Ishikawa (cell line): ENCODE results near the gene MEG3.

Source experiments
- CEBPB ChIP-seq: IDR thresholded peaks from 2 replicates; pipeline ENCODE4 v1.6.1; 2012
- CREB1 ChIP-seq: IDR thresholded peaks from 2 replicates; pipeline ENCODE4 v1.6.1; 2012; ENCODE audit warnings: low read depth
- EGR1 ChIP-seq: IDR thresholded peaks from 2 replicates; pipeline ENCODE4 v1.6.1; 2012
- EP300 ChIP-seq: IDR thresholded peaks from 2 replicates; pipeline ENCODE4 v1.6.1; 2012; ENCODE audit warnings: borderline replicate concordance
- FOXM1 ChIP-seq: IDR thresholded peaks from 2 replicates; pipeline ENCODE4 v1.6.1; 2012; ENCODE audit warnings: low read depth, borderline replicate concordance
- NFIC ChIP-seq: IDR thresholded peaks from 2 replicates; pipeline ENCODE4 v1.6.1; 2012
- RAD21 ChIP-seq: IDR thresholded peaks from 2 replicates; pipeline ENCODE4 v1.6.1; 2012; ENCODE audit warnings: low read depth
- TAF1 ChIP-seq: IDR thresholded peaks from 2 replicates; pipeline ENCODE4 v1.6.1; 2012; ENCODE audit warnings: low read depth, mild to moderate bottlenecking
- TCF12 ChIP-seq: IDR thresholded peaks from 2 replicates; pipeline ENCODE4 v1.6.1; 2012; ENCODE audit warnings: low read depth
- TEAD4 ChIP-seq: IDR thresholded peaks from 2 replicates; pipeline ENCODE4 v1.6.1; 2012
- YY1 ChIP-seq: IDR thresholded peaks from 2 replicates; pipeline ENCODE4 v1.6.1; 2012; ENCODE audit warnings: low read depth
- ZBTB7A ChIP-seq: IDR thresholded peaks from 2 replicates; pipeline ENCODE4 v1.6.1; 2012; ENCODE audit warnings: low read depth
- TF ChIP-seq, protein P1 (sequence below): IDR thresholded peaks from 2 replicates; pipeline ENCODE4 v1.6.1; 2012
- TF ChIP-seq, protein P2 (sequence below): IDR thresholded peaks from 2 replicates; pipeline ENCODE4 v1.6.1; 2012
- TF ChIP-seq, protein P3 (sequence below): IDR thresholded peaks from 2 replicates; pipeline ENCODE4 v1.6.1; 2012; ENCODE audit warnings: low read depth, mild to moderate bottlenecking

The MEG3 gene

DNA sequence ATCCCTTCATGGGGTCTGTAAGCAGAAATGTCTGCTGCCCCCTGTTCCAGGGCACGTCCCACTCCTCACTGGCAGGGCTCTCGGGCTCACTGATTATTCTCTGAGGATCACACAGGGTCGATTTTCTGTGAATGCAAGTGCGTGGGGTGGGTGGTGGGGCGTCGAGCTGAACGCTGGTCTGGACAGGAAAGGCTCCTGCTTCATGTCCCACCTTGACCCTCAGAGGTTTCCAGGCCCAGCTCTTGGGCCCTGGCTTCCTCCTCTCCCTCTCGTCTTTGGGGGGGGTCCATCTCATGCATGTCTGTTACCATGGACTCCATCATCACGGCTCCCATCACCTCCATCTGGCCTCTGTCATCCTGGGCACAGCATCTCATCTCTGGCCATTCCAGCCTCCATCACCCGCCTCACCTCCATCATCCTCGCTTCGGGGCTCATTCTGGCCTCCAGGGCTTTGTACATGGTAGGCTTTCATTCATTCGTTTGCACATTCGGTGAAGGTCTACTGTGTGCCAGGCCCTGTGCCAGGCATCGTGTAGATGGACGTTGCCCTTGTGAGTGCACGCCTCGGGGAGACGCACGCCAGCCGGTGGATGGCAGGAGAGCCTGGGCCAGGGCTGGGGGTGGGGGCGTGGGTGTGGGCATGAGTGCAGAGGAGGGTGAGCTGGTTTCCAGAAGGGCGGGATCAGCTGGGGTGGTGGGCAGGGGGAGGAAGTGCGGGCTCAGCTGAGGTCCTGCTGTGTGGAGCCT is 42.9 kb downstream of the MEG3 start:
- no peak for TF ChIP-seq RAD21
- no peak for TF ChIP-seq CEBPB
- no peak for TF ChIP-seq TCF12
- TF ChIP-seq CREB1, result no peak
- TF ChIP-seq TEAD4, result no peak
- TF ChIP-seq, protein P1, sequence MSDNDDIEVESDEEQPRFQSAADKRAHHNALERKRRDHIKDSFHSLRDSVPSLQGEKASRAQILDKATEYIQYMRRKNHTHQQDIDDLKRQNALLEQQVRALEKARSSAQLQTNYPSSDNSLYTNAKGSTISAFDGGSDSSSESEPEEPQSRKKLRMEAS, result no peak
- TF ChIP-seq, protein P2, sequence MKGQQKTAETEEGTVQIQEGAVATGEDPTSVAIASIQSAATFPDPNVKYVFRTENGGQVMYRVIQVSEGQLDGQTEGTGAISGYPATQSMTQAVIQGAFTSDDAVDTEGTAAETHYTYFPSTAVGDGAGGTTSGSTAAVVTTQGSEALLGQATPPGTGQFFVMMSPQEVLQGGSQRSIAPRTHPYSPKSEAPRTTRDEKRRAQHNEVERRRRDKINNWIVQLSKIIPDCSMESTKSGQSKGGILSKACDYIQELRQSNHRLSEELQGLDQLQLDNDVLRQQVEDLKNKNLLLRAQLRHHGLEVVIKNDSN, result no peak
- no peak for TF ChIP-seq ZBTB7A
- no peak for TF ChIP-seq NFIC

DNA sequence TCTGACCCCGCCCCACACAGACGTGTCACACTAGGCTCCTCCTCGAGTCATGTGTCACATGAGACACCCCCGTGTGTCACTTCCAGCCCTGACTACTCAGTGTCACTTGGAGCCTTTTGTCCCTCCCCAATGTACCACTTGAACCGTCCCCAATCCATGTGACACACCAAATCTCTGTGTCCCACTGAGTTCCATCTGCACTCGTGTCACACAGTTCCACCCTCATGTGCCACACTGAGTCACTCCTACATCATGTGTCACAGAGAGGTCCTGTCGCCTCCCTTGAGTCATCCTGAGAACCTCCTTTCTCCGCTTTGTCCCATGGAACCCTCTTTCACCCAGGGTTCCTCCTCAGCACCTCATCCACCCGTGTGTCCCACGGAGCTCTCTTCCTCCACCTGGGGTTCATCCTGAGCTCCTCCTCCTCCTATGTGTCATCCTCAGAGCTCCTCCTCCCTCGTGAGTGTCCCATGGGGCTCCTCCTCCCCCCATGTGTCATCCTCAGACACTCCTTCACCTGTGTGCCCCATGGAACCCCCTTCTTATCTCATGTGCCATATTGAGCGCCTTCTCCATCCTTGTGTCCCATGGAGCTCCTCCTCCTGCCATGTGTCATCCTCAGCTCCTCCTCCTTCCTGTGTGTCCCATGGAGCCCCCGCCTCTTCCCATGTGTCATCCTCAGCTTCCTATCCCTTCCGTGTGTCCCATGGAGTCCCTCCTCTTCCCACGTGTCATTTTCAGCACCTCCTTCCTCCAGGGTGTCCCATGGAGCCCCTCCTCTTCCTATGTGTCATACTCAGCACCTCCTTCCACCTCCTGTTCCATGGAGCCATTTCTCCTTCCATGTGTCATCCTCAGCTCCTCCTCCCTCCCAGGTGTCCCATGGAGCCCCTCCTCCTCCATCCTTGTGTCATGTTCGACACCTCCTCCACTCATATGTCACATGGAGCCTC is 45.6 kb downstream of the MEG3 start:
- TF ChIP-seq TAF1 (no peak), EGR1 (no peak), CREB1 (no peak), NFIC (no peak), YY1 (no peak), EP300 (no peak), TCF12 (no peak), CEBPB (no peak), RAD21 (no peak)
- TF ChIP-seq, protein P1, result no peak
- TF ChIP-seq, protein P2, result no peak

DNA sequence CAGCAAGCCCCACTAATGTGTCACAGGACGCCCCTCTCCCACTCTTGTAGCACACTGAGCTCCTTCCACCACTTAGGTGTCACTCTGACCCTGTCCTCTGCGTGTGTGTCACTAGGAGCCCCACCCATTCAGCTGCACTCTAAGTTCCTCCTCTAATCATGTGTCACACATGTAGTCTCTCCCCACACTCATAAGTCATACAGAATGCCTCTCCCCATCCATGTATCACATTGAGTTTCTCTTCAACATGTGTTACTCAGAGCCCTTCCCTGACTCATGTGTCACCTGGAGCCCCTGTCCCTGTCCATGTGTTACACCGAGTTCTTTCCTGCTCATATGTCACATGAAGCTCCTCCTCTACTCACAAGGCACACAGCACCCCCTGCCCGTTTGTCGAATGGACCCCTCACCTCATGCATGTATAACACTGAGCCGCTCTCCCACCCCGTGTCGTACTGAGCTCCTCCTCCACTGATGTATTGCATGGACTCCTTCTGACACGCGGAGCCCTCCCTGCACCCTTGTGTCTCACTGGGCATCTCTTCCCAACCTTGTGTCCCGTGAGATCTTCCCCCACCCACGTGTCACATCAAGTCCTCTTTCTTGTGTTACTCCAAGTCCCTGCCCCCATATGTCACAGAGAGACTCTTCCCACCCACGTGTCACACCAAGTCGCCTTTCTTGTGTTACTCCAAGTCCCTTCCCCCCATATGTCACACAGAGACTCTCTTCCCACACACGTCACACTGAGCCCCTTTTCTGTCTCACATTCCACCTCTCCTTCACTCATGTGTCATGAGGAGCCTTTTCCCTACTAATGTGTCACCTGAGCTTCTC is 46.6 kb downstream of the MEG3 start:
- TF ChIP-seq ZBTB7A, result no peak

DNA sequence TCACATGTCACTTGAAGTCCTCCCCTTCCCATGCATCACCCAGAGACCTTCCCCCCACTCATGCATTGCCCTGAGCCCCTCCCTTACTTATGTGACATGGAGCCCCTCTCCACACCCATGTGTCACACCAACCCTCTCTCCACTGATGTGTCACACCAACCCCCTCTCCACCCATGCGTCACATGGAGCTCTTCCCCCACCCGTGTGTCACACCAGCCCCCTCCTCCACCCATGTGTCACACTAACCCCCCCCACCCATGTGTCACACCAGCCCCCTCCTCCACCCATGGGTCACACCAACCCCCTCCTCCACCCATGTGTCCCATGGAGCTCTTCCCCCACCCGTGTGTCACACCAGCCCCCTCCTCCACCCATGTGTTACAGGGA is 47.2 kb downstream of the MEG3 start:
- TF ChIP-seq EP300 (no peak), CEBPB (no peak), YY1 (no peak), NFIC (no peak), TCF12 (no peak), ZBTB7A (no peak), EGR1 (no peak), TAF1 (no peak)
- TF ChIP-seq, protein P1, result no peak
- TF ChIP-seq, protein P2, result no peak

DNA sequence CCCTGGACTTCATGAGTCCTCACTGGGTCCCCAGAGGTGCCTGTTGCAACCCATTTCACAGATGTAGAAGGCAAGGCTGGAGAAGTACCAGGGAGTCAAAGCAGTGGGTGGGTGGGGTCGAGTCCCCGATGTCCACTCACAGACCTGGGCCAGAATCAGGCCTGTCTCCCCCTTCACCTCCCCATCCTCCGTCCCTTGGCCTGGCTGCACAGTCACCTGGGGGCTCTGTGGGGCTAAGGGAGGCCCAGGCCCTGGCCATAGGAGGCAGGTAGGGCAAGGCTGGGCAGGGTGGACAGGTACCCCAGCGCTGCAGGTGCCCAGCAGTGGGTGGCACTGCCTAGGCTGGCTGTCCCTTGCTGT is 48.1 kb downstream of the MEG3 start:
- TF ChIP-seq, protein P3, sequence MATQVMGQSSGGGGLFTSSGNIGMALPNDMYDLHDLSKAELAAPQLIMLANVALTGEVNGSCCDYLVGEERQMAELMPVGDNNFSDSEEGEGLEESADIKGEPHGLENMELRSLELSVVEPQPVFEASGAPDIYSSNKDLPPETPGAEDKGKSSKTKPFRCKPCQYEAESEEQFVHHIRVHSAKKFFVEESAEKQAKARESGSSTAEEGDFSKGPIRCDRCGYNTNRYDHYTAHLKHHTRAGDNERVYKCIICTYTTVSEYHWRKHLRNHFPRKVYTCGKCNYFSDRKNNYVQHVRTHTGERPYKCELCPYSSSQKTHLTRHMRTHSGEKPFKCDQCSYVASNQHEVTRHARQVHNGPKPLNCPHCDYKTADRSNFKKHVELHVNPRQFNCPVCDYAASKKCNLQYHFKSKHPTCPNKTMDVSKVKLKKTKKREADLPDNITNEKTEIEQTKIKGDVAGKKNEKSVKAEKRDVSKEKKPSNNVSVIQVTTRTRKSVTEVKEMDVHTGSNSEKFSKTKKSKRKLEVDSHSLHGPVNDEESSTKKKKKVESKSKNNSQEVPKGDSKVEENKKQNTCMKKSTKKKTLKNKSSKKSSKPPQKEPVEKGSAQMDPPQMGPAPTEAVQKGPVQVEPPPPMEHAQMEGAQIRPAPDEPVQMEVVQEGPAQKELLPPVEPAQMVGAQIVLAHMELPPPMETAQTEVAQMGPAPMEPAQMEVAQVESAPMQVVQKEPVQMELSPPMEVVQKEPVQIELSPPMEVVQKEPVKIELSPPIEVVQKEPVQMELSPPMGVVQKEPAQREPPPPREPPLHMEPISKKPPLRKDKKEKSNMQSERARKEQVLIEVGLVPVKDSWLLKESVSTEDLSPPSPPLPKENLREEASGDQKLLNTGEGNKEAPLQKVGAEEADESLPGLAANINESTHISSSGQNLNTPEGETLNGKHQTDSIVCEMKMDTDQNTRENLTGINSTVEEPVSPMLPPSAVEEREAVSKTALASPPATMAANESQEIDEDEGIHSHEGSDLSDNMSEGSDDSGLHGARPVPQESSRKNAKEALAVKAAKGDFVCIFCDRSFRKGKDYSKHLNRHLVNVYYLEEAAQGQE, result no peak
- TF ChIP-seq CREB1, result no peak
- TF ChIP-seq ZBTB7A, result no peak
- no peak for TF ChIP-seq YY1
- TF ChIP-seq, protein P2, result no peak
- no peak for TF ChIP-seq TEAD4
- TF ChIP-seq EP300, result no peak
- no peak for TF ChIP-seq TAF1
- TF ChIP-seq FOXM1, result no peak
- no peak for TF ChIP-seq NFIC
- TF ChIP-seq, protein P1, result no peak
- TF ChIP-seq EGR1, result no peak
